Spleen (tissue), 7 donors: Measurements from ENCODE around the gene MCRS1.

Experiments used
- POLR2A ChIP-seq, 3 donors: fragments of 450-650 bp; IDR thresholded peaks; one replicate each; pipeline ENCODE4 v1.5.1; 2017; ENCODE audit warnings: antibody characterized with exemption in 3 of 3, mild to moderate bottlenecking in 1 of 3
- POLR2AphosphoS5 ChIP-seq, 3 donors: sonication (generic); formaldehyde crosslinking; IDR thresholded peaks; one replicate each; pipeline ENCODE4 v1.5.1; 2017; ENCODE audit warnings: antibody characterized with exemption in 3 of 3
- TF ChIP-seq, protein P1 (sequence below), 11 experiments: fragments of 200-600 bp in 7 of 11; fragments of 450-650 bp in 4 of 11; sonication (generic) in 4 of 11; IDR thresholded peaks in 8 of 11; conservative IDR thresholded peaks in 3 of 11; 1 replicate in 7 of 11; 2 replicates in 4 of 11; pipeline versions ENCODE4 v1.4.0 to v1.8.0; 2016 to 2021; ENCODE audit warnings: antibody characterized with exemption in 11 of 11, inconsistent platforms in 4 of 11, mild to moderate bottlenecking in 1 of 11
- donor health status: DM: no; HTN: no; CAD: no; lungs with moderate emphysema.
- donor health status: DM: no; HTN: no; CAD: no.
- donor health status: DM: no; HTN: no; CAD: no.

DNA sequence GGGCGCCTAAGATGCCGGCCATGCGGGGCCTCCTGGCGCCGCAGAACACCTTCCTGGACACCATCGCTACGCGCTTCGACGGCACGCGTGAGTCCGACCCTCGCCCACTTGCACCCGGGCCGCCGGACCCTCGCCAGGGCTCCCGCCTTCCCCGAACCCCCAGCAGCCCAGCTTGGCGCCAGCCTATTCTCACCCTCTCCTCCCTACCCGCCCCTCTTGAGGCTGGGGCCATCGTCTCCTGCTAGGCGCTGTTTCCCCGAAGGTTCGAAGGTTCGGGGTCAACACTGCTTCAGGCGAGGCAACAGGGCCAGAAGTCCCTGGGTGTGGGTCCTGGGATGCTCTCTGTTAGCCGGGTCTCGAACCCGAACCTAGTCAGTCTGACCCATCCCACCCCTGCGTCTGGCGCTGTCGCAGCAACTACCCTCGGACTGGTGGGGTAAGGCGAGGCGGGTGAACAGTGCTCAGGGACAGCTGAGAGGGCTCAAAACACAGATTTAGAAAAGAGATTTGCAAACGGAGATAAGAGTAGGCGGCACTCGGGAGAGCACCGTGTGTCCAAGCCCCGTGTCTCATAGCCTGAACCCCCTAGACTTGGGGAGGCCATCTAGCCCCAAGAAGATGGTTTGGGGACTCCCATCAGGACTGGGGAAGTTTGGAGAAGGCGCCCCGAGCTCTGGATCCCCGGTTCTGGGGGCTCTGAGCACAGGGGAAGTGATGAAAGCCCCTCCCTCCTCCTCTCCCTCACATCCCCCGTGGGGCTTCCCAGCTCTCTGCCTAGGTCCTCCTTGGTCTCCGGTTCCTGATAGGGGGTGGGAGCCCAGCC, 28.3 kb downstream of the MCRS1 start:
- TF ChIP-seq, protein P1, sequence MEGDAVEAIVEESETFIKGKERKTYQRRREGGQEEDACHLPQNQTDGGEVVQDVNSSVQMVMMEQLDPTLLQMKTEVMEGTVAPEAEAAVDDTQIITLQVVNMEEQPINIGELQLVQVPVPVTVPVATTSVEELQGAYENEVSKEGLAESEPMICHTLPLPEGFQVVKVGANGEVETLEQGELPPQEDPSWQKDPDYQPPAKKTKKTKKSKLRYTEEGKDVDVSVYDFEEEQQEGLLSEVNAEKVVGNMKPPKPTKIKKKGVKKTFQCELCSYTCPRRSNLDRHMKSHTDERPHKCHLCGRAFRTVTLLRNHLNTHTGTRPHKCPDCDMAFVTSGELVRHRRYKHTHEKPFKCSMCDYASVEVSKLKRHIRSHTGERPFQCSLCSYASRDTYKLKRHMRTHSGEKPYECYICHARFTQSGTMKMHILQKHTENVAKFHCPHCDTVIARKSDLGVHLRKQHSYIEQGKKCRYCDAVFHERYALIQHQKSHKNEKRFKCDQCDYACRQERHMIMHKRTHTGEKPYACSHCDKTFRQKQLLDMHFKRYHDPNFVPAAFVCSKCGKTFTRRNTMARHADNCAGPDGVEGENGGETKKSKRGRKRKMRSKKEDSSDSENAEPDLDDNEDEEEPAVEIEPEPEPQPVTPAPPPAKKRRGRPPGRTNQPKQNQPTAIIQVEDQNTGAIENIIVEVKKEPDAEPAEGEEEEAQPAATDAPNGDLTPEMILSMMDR (IDR thresholded peaks at IDR 0.05 in 8 of 11, conservative IDR thresholded peaks at IDR 0.05 in 3 of 11): no peak
- TF ChIP-seq POLR2A (IDR thresholded peaks at IDR 0.05): no peak
- no peak for TF ChIP-seq POLR2AphosphoS5 (IDR thresholded peaks at IDR 0.05)
